IMR-90 (cell line): Measurements from ENCODE around the gene LMLN. TPM values are rescaled to one million over a fixed set of nuclear protein-coding genes. Genes with fewer than 3 reads are reported as not detected.
"Not testable (repeated sequence)": the region's sequence is repeated elsewhere in the genome, so short reads cannot be mapped to it uniquely, and the experiment has no call there.

ENCODE experiments used
- ATAC-seq: fragments of 200-7000 bp; cut with Tn5 transposase; 2 replicates; pipeline ENCODE4 v1.9.1; 2020; ENCODE audit warnings: low read depth, mild to moderate bottlenecking, moderate library complexity
- BruUV-seq: library from RNA; stranded (reverse); fragments of 400-500 nt; replicated peaks from 2 replicates; lab custom pipeline; 2021; lab: Mats Ljungman, UMichigan
- CTCF ChIA-PET: fragments of 300-600 bp; formaldehyde crosslinking; extraction: SDS; loops from one replicate; lab custom pipeline; 2021; ENCODE audit warnings: antibody characterized with exemption; lab: Yijun Ruan, JAX
- POLR2A ChIA-PET: fragments of 300-600 bp; sonication (Branson Sonifier 250); formaldehyde crosslinking; loops from one replicate; lab custom pipeline; 2022; ENCODE audit warnings: antibody characterized with exemption; ENCODE audit not compliant: unreplicated experiment; lab: Charles Lee
- DNase-seq: peaks from one replicate; pipeline ENCODE4 v3.0.0; 2013
- H2AFZ ChIP-seq: replicated peaks from 2 replicates; pipeline ENCODE3; 2013; ENCODE audit warnings: low read length, mild to moderate bottlenecking; ENCODE audit not compliant: poor library complexity
- H2AK5ac ChIP-seq: 2 replicates; pipeline ENCODE4 v1.6.1; 2013; ENCODE audit warnings: low read depth, low read length, inconsistent platforms
- H2AK9ac ChIP-seq: replicated peaks from 2 replicates; pipeline ENCODE3; 2013; ENCODE audit warnings: mild to moderate bottlenecking, low read depth, low read length, moderate library complexity; ENCODE audit not compliant: poor library complexity
- H2BK120ac ChIP-seq: 2 replicates; pipeline ENCODE4 v1.6.1; 2013; ENCODE audit warnings: low read depth, low read length, inconsistent platforms
- H2BK15ac ChIP-seq: 3 replicates; pipeline ENCODE4 v1.6.1; 2013; ENCODE audit warnings: low read depth, low read length, inconsistent platforms
- H2BK20ac ChIP-seq: 2 replicates; pipeline ENCODE4 v1.6.1; 2013; ENCODE audit warnings: low read depth, mild to moderate bottlenecking, inconsistent platforms, low read length, moderate library complexity
- H2BK5ac ChIP-seq: 2 replicates; pipeline ENCODE4 v1.6.1; 2013; ENCODE audit warnings: mild to moderate bottlenecking, low read depth, low read length, inconsistent platforms; ENCODE audit not compliant: poor library complexity, severe bottlenecking
- H3K14ac ChIP-seq: replicated peaks from 2 replicates; pipeline ENCODE4 v1.6.1; 2013; ENCODE audit warnings: low read depth, low read length, inconsistent platforms
- H3K18ac ChIP-seq: 2 replicates; pipeline ENCODE4 v1.6.1; 2013; ENCODE audit warnings: low read depth, low read length, control low read depth
- H3K23ac ChIP-seq: 2 replicates; pipeline ENCODE4 v1.6.1; 2013; ENCODE audit warnings: low read depth, low read length, inconsistent platforms
- H3K27ac ChIP-seq: 2 replicates; pipeline ENCODE4 v1.5.1; 2013; ENCODE audit warnings: mild to moderate bottlenecking, control low read depth, low read length; ENCODE audit not compliant: insufficient read depth
- H3K27me3 ChIP-seq: 2 replicates; pipeline ENCODE4 v1.6.1; 2013; ENCODE audit warnings: low read length; ENCODE audit not compliant: control insufficient read depth, insufficient read depth
- H3K36me3 ChIP-seq: 2 replicates; pipeline ENCODE4 v1.6.1; 2013; ENCODE audit warnings: low read length, mixed read lengths; ENCODE audit not compliant: control insufficient read depth, insufficient read depth
- H3K4ac ChIP-seq: 2 replicates; pipeline ENCODE4 v1.6.1; 2013; ENCODE audit warnings: low read depth, low read length, inconsistent platforms
- H3K4me1 ChIP-seq: 2 replicates; pipeline ENCODE4 v1.6.1; 2013; ENCODE audit warnings: low read length, mixed read lengths; ENCODE audit not compliant: control insufficient read depth, insufficient read depth
- H3K4me2 ChIP-seq: 2 replicates; pipeline ENCODE4 v1.6.1; 2013; ENCODE audit warnings: low read depth, mild to moderate bottlenecking, control low read depth, low read length, moderate library complexity
- H3K4me3 ChIP-seq: 2 replicates; pipeline ENCODE4 v1.5.1; 2013; ENCODE audit warnings: low read depth, mild to moderate bottlenecking, control low read depth, low read length, moderate library complexity; ENCODE audit not compliant: insufficient read depth
- H3K56ac ChIP-seq: 2 replicates; pipeline ENCODE4 v1.6.1; 2013; ENCODE audit warnings: low read length, inconsistent platforms; ENCODE audit not compliant: insufficient read depth; ENCODE audit errors: extremely low read depth
- H3K79me1 ChIP-seq, 2 experiments: 2 replicates each; pipeline ENCODE4 v1.6.1; 2013; ENCODE audit warnings: low read length in 2 of 2, inconsistent platforms in 1 of 2, low read depth in 1 of 2
- H3K9ac ChIP-seq: 2 replicates; pipeline ENCODE4 v1.6.1; 2013; ENCODE audit warnings: low read depth, low read length, control low read depth
- H3K9me1 ChIP-seq: 2 replicates; pipeline ENCODE4 v1.6.1; 2013; ENCODE audit warnings: low read length, inconsistent platforms; ENCODE audit not compliant: insufficient read depth
- H3K9me3 ChIP-seq: 2 replicates; pipeline ENCODE4 v1.6.1; 2013; ENCODE audit warnings: low read length; ENCODE audit not compliant: control insufficient read depth, insufficient read depth
- H4K20me1 ChIP-seq: 2 replicates; pipeline ENCODE4 v1.6.1; 2013; ENCODE audit warnings: low read length, inconsistent platforms; ENCODE audit not compliant: insufficient read depth
- H4K5ac ChIP-seq: 2 replicates; pipeline ENCODE4 v1.6.1; 2013; ENCODE audit warnings: mild to moderate bottlenecking, low read depth, low read length, control low read depth
- H4K8ac ChIP-seq, 2 experiments: 2 replicates each; pipeline ENCODE4 v1.6.1; 2013; ENCODE audit warnings: low read depth in 2 of 2, low read length in 2 of 2, control low read depth in 1 of 2, inconsistent platforms in 1 of 2
- H4K91ac ChIP-seq: 2 replicates; pipeline ENCODE4 v1.6.1; 2013; ENCODE audit warnings: low read depth, low read length, inconsistent platforms; ENCODE audit not compliant: insufficient read depth
- WGBS, 2 experiments: methylation state at CpG; one replicate each; pipeline versions ENCODE4 v1.1.5 to v1.1.7; 2013; ENCODE audit warnings: missing lambda C conversion rate in 2 of 2; ENCODE audit not compliant: insufficient read length in 1 of 2; ENCODE audit errors: extremely low coverage in 2 of 2; 5-methylcytosine and 5-hydroxymethylcytosine counted together
- dilution Hi-C: fragments of 300-500 bp; cut with HindIII; formaldehyde crosslinking; loops from one replicate; pipeline ENCODE4 v1.14.3; 2018; ENCODE audit warnings: low sequenced_read_pairs; ENCODE audit not compliant: unreplicated experiment
- in situ Hi-C: fragments of 300-500 bp; cut with MboI; formaldehyde crosslinking; loops from 3 replicates; pipeline ENCODE4 v1.14.3; 2019; ENCODE audit warnings: low sequenced_read_pairs, inconsistent platforms, mixed read lengths
- intact Hi-C: fragments of 100-400 bp; cut with micrococcal nuclease; formaldehyde crosslinking; loops from 2 replicates; pipeline ENCODE4 v1.10.0; 2022
- polyA plus RNA-seq, 3 experiments: library from polyadenylated mRNA; depleted of rRNA; stranded (reverse); fragments of >200 nt; gene quantifications; 2 replicates each; pipeline ENCODE4 v1.2.3, GENCODE V29; 2012; ENCODE audit warnings: low replicate concordance in 1 of 3
- total RNA-seq: library from RNA; depleted of rRNA; stranded (reverse); fragments of >200 nt; gene quantifications from 2 replicates; pipeline ENCODE4 v1.2.3, GENCODE V29; 2012

Gene LMLN
- total and polyA plus RNA-seq, 2 of the 4 experiments (the other 2 are of a cell fraction) = 3.3 to 3.9 TPM

- H3K4ac ChIP-seq, H3K23ac ChIP-seq, H3K4me2 ChIP-seq, H4K5ac ChIP-seq, H3K18ac ChIP-seq, in situ Hi-C loops, H3K9me1 ChIP-seq, H3K4me3 ChIP-seq, H2AFZ ChIP-seq, dilution Hi-C loops, H4K20me1 ChIP-seq, H2AK9ac ChIP-seq, H2BK15ac ChIP-seq, H4K91ac ChIP-seq, DNase-seq, POLR2A ChIA-PET, H3K27ac ChIP-seq, intact Hi-C loops, H3K9me3 ChIP-seq, H3K14ac ChIP-seq, H3K79me1 ChIP-seq, CTCF ChIA-PET, H3K36me3 ChIP-seq, BruUV-seq, ATAC-seq, H2BK5ac ChIP-seq, H3K56ac ChIP-seq, H4K8ac ChIP-seq, H3K27me3 ChIP-seq, H3K4me1 ChIP-seq, H3K9ac ChIP-seq, H2BK120ac ChIP-seq, H2BK20ac ChIP-seq, H2AK5ac ChIP-seq: not testable (repeated sequence)
- no CpG with 5 or more reads among the region's 3 CpGs for WGBS, 2 experiments
Observed at GRCh38 chr3:197927578-197927977, 32.4 kb upstream of the LMLN start.
